HG03460 (cell line): ENCODE data around the gene TMEM134.
"Not testable (repeated sequence)": the region's sequence is repeated elsewhere in the genome, so short reads cannot be mapped to it uniquely, and the experiment has no call there.

Experiments used
- ATAC-seq: cut with Tn5 transposase; IDR thresholded peaks from one replicate; pipeline ENCODE4 v1.9.1; 2021; ENCODE audit not compliant: unreplicated experiment

The TMEM134 gene

DNA sequence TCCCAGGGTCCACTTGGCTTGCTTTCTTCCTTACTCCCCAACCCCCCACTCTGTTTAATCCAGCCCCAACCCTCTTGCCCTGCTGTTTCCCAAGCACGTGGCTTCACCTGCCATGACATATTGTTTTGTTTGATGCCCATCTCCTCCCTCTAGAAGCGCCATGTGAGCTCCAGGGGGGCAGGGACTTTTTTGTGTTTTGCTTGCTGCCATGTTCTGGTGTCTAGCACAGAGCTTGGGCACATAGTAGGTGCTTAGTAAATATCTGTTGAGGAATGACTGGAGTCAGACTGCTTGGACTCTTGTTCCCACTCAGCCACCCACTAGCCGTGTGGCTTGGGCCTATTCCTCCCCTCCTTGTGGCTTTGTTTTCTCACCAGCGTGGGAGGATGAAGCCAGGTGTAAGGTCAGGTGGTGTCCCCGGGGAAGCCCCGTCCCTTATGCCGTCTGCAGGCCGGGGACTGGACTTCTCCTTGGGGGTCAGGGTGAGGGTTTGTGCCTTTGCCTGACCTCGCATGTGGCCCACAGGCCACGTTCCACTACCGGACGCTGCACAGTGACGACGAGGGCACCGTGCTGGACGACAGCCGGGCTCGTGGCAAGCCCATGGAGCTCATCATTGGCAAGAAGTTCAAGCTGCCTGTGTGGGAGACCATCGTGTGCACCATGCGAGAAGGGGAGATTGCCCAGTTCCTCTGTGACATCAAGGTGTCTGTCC, 17.6 kb upstream of the TMEM134 start:
- no peak for ATAC-seq

DNA sequence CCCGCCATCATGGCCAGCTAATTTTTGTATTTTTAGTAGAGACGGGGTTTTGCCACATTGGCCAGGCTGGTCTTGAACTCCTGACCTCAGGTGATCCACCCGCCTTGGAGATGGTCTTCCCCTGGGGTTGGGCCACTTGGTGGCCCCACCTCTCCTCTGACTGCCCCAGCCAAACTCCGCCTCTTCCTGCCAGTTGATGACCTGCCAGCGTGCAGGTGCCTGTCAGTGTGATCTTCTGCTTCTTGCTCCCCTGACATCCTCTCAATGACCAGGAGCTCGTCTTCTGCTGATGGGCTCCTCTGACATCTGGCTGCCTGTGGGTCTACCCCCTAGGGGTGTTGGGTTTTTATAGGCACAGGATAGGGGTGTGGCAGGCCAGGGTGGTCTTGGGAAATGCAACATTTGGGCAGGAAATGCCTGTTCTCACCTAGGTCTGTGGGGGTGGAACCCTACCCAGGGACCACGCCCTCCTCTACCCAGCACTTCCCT, 16.9 kb upstream of the TMEM134 start:
- not testable (repeated sequence) for ATAC-seq

DNA sequence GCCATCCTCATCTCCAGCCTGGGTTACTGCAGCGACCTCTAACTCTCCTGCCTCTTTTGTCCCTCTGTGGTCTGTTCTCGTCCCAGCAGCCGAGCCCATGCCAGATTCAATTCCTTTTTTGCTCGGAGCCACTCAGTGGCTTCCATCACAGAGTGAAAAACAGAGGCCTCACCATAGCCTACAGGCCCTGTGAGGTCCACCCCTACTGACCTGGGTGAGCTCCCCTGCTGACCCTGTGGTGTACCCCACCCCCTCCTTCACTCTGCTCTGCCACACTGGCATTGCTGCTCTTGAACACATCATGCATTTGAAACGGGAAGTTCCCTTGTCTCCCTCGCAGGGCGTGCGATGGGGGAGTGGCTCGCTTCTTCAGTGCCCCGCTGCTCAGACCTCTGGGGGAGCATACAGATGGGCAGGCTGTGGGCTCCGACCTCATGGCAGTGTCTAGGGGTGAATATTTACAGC, 15.8 kb upstream of the TMEM134 start:
- ATAC-seq = no peak

DNA sequence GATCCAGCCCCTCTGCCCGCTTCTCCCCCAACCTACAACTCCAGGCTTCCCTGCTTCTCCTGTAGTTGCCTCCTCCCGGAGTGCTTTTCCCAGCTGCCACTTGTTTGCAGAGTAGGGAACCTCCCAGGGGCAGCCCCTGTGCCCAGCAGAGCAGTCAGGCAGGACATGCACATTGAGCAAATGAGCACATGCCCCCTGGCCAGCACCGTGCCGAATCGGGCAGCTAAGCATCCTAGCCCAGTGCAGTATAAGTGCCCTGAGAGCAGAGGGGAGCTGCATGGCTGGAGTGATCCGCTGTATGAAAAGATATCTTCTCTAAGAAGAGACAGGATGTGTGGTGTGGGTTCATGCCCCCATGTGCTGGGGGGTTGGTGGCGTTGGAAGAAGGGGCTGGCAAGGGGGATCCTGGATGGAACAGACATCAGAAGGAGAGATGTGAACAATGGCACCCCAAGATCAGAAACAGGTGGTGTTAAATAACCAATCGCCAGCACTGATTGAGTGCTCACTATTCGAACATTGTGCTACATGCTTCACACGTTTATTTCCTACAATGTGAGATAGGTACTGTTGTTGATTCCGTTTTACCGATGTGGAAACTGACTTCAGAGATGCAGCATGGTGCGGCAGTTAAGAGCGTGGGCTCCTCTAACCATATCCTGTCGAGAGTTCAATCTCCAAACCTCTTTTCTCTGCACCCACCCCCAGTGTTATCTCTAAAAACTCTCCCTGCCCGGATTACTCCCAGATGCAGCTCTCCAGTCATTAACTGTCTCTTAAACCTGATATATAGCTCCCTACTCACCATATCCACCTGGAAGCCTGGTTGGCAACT, 15.0 kb upstream of the TMEM134 start:
- ATAC-seq = no peak

DNA sequence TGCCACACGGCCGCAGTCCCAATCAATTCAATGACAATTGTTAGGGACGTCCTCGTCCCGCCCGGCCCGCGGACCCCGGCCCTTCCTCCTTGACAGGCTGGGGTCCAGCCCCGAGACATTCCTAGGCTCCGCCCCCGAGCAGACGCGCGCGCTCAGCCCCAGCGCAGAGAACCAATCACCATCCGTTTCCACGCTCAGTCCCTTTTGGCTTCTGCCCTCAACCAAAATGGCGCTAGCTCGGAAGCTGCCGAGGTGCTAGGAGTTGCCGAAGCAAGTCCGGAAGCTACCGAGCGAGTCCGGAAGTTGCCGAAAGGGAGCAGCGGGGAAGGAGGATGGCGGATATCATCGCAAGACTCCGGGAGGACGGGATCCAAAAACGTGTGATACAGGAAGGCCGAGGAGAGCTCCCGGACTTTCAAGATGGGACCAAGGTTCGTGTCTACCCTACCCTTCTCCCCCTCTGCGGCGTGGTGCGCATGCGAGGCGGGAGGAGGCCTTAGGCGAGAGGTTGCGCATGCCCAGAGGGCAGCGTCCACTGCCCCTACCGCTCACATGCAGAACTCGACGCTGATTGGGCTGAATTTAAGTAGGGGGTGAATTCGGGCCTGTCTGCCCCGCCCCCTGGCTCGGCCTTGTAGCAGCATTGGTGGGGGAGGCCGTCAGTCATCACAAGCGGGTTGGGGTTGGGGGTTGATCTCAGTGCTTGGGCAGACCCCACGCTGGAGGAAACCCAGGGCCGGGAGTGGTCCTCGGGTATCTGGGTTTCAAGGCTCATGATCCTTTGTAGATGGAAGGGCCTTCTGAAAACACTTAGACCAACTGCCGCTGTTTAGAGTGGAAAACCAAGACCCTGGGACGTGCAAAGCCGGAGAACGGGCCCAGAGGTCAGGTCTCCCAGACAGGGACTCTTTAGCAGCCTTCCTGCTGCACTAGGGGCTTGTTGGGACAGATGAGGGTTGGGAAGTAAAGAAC, 14.1 kb upstream of the TMEM134 start, which contains the start of gene AIP:
Gene AIP, plus strand, starts transcription at position 200 of the 972 bp plus-strand sequence. Its CDS starts 133 bp downstream, at position 333.
- ATAC-seq = peak; percentile 70

DNA sequence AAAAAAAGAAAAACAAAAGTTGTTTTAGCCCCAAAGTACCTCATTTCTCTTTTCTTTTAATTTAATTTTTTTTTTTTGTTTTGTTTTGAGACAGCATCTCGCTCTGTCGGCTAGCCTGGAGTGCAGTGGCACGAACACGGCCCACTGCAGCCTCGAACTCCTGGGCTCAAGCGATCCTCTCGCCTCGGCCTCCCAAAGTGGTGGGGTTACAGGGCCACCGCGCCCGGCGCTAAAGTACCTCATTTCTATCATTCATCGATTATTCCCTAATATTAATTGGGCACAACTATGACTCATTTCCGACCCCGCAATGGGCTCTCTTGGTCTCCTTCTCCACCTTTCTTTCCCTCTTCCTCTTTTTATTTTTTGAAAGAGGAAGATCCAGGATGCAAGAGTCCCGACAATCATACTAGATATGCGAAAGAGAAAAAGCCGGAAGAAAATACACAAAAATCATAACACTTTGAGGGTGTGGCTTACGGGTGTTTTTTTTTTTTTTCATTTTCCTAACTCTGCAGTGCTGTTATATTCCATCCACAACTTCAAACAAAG, 13.3 kb upstream of the TMEM134 start:
- ATAC-seq = no peak

DNA sequence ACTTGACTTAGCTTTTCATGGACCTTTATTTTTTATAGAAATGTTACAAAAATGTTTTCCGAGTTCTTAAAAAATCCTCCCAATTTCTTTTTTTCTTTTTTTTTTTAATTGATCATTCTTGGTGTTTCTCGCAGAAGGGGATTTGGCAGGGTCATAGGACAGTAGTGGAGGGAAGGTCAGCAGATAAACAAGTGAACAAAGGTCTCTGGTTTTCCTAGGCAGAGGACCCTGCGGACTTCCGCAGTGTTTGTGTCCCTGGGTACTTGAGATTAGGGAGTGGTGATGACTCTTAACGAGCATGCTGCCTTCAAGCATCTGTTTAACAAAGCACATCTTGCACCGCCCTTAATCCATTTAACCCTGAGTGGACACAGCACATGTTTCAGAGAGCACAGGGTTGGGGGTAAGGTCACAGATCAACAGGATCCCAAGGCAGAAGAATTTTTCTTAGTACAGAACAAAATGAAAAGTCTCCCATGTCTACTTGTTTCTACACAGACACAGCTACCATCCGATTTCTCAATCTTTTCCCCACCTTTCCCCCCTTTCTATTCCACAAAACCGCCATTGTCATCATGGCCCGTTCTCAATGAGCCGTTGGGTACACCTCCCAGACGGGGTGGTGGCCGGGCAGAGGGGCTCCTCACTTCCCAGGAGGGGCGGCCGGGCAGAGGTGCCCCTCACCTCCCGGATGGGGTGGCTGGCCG, 8.4 kb upstream of the TMEM134 start:
- ATAC-seq = not testable (repeated sequence)

DNA sequence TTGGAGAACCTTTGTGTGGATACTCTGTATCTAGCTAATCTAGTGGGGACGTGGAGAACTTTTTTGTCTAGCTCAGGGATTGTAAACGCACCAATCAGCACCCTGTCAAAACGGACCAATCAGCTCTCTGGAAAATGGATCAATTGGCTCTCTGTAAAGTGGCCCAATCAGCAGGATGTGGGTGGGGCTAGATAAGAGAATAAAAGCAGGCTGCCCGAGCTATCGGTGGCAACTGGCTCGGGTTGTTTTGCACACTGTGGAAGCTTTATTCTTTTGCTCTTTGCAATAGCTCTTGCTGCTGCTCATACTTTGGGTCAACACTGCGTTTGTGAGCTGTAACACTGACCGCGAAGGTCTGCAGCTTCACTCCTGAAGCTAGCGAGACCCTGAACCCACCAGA, 7.6 kb upstream of the TMEM134 start:
- not testable (repeated sequence) for ATAC-seq

DNA sequence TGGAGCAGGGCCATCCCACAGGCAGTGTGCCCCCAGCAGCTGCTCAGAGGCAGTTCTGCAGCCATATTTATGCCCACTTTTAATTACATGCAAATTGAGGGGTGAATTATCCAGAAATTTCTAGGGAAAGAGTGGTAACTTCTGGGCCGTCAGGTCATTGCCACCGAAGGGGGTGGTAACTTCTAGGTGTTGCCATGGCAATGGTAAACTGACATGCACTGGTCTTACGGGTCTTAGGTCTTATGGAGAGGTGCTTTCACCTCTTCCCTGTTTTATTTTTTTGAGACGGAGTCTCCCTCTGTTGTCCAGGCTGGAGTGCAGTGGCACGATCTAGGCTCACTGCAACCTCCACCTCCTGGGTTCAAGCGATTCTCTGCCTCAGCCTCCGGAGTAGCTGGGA, 3.8 kb upstream of the TMEM134 start:
- no peak for ATAC-seq

DNA sequence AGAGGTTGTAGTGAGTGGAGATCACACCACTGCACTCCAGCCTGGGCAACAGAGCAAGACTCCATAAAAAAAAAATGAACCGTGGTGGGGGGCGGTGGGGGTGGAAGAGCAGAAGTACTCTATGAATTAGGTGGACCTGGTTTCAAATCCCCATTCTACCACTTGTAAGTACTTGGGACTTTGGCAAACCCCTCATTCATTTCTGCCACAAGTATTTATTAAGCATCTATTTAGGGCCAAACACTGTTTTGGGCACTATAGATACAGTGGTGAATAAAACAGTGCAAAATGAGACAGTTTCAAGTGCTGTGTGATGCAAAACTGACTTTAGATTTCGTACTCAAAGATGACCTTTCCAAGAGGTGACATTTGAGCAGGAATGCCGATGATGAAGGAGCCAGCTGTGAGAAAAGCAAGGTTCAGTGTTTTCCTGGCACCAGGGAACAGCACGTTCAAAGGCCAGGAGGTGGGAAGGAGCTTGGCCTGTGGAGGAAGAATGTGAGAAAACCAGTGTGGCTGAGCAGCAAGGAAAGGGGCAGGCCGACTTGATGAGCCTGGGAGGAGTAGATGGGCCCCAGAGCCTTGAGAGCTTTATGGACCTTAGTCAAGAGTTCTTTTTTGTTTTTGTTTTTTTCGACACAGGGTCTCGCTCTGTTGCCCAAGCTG, 1.4 kb upstream of the TMEM134 start:
- no peak for ATAC-seq

DNA sequence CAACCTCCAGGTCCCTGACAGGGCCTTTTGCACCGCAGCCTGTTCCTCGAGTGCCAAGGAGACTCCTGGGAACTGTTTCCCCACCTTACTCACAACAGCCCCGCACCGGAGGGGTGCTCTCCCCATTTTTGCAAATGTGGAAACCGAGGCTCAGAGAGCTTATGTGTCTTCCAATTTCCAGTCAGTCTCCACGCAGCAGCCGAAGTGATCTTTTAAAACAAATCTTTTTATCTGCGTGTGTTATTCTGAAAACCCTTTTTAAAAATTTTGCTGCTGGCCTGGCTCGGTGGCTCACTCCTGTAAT, 409 bp upstream of the TMEM134 start:
- no peak for ATAC-seq

DNA sequence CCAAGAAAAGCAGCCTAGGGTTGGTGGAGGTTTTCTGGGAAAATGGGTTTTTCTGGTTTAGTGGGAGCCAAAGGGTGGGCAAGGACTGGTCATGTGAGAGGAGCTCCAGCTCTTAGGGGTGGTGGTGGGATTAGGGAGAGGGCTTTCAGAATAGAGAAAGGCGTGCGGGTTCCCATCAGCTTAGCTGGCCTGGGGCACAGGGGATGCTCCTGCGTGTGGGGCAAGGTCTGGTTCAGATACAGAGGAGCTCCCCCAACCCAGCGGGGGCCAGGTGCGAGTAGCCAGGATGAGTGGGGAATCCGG, 644 bp downstream of the TMEM134 start:
- ATAC-seq = no peak

DNA sequence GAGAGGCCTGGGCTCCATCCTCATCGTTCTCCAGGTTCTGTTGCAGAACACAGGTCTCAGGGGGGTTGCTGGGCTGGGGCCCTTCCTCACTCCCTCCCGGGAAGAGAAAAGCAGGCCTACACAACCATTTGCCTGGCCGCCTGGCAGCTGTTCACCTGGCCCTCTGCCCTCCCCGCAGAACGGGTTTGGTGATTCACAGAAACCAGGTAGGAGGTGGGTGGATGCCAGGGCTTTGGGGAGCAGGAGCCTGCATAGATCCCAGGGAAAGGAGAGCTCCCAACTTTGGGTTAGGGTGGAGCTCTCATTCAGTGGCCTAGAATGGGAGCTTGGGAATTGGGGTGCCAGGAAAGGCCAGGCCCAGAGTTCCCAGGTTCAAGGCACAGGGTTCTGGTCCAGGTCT, 995 bp downstream of the TMEM134 start:
- ATAC-seq = no peak

DNA sequence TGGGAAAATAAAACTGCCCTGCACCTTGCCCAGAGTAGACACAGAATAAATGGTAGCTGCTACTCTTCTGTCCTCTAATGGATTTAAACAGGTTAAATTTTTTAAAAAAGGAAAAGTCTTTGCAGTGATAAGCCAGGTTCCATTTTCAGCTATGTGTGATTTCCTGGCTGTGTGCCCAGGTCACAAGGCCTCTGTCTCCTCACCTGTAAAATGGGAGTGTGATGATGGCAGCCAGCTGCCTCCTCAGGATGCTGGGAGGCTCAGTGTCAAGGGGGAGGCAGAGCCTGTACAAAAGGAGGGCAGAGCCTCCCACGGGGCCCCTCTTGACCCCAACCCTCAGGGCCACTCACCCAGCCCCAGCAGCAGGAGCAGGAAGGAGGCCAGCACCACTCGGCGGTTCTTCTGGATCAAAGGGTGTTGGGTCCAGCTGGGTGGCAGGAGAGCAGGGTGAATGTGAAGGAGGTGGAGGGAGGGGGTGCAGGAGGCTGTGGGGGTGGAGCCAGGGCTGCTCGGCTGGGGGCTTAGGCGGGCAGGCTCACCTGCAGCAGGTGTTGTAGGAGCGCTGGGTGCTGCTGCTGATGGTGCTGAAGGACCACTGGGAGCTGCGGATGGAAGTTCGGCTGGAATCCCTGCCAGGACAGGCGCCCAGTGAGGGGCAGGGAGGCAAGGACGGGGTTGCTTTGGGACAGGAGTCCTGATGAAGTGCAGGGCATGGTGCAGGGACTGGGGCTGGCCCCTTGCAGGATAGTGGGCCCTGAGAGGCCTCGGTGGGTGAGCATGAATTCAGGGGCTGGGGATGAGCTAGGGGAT, 1.9 kb downstream of the TMEM134 start:
- no peak for ATAC-seq

DNA sequence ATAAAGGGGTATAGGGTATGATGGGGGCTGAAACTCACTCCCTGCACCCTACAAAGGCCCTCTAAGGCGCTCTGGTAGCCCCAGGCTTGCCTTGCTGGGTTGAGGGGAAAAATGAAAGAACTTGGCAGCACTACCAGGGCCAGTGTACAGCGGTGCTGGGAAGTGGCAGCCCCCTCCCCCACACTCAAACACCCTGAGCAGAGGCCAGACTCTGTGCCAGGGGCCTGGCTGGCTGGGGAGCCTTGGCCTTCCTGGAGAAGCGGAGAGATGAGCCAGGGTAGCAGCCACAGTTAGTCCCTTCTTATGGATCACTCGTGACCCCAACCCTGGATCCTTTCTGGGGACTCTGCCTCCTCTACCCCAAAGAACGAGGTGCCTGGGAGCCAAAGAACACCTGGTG, 2.7 kb downstream of the TMEM134 start:
- no peak for ATAC-seq

DNA sequence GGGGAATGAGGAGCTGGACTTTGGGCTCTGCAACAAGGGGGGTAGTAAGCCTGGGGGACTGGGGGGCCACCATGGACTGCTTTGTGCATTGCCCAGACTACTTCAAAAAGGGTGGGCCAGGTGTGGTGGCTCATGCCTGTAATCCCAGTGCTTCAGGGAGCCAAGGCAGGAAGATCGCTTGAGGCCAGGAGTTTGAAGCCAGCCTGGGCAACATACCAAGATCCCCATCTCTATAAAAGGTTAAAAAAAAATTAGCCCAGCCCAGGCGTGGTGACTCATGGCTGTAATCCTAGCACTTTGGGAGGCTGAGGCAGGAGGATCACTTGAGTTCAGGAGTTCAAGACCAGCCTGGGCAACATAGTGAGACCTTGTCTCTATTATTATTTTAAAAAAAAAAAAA, 3.5 kb downstream of the TMEM134 start:
- not testable (repeated sequence) for ATAC-seq

DNA sequence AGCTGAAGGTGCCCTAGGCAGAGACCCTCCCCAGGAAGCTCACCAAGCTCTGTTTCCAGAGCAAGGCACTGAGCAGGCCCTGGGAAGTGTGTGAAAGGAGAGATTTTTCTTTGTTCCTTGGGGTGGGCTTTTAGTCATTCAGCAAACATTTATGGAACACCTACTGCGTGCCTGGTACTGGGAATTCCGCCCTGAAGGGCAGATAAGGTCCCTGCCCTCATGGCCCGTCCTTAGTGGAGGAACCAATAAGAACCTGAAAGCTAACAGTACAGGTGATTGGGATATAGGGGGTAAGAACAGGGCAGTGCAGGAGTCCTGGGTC, 3.9 kb downstream of the TMEM134 start:
- ATAC-seq = no peak

DNA sequence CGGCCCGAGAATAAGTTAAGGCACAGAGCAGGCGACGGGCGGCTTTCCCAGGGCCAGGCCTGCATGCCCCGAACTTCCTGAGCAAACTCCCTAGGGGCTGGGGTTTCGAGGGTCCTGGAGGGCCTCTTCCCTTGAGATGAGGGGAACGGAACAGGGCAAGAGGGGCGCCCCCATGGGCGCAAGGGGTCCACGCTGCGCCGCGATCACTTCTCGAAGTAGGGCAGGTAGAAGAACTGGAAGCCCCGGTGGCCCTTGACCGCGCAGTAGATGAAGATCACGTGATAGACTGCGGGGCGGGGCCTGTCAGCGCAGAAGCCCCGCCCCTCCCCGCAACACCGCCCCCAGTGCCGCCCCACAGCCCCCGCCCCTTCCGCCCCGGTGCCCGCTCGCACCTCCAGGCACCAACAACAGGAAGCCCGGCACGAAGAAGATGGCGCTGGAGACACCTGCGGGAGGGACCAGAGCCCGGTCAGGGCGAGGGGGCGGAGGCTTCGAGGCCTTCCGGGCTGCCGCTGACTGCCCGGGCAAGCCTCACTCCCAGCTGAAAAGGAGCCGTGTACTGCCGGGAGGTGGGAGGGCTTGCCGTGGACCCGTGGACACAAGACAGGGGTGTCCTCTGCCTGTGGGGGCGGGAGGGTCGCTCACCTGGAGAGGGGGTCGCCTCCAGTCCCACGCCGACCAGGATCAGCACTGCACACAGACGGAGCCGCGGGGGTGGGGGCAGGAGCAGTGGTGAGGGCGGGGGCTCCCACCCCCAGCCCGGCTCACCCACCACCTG, 4.5 kb downstream of the TMEM134 start:
- ATAC-seq = peak; percentile 47
